GM21515 (cell line): ENCODE measurements around the gene GPR15.

Source experiments
- ATAC-seq: cut with Tn5 transposase; IDR thresholded peaks from one replicate; pipeline ENCODE4 v1.9.1; 2021; ENCODE audit not compliant: unreplicated experiment

The GPR15 gene

GRCh38 chr3:98529856-98530459, 1.8 kb upstream of the GPR15 start:
- ATAC-seq = no peak

- ATAC-seq = no peak
Measured at GRCh38 chr3:98530676-98531075, 1.1 kb upstream of the GPR15 start.

GRCh38 chr3:98532275-98532637, 478 bp downstream of the GPR15 start:
- ATAC-seq = no peak

GRCh38 chr3:98532709-98533571, 1.2 kb downstream of the GPR15 start:
- ATAC-seq = no peak

- no peak for ATAC-seq
Measured at GRCh38 chr3:98534168-98534567, 2.4 kb downstream of the GPR15 start.

- ATAC-seq = no peak
Measured at GRCh38 chr3:98534734-98535133, 3.0 kb downstream of the GPR15 start.

- ATAC-seq = peak; percentile 62
Measured at GRCh38 chr3:98536456-98537017, 4.8 kb downstream of the GPR15 start.

GRCh38 chr3:98540346-98540745, 8.6 kb downstream of the GPR15 start:
- ATAC-seq = peak; percentile 44

GRCh38 chr3:98541695-98542094, 9.9 kb downstream of the GPR15 start:
- ATAC-seq = no peak

- ATAC-seq = no peak
Measured at GRCh38 chr3:98542623-98543022, 10.8 kb downstream of the GPR15 start.

- peak; percentile 44 for ATAC-seq
Measured at GRCh38 chr3:98545940-98546339, 14.2 kb downstream of the GPR15 start.

- ATAC-seq = no peak
Measured at GRCh38 chr3:98548544-98548943, 16.8 kb downstream of the GPR15 start.

GRCh38 chr3:98550833-98551232, 19.1 kb downstream of the GPR15 start:
- ATAC-seq = no peak

GRCh38 chr3:98551236-98551635, 19.5 kb downstream of the GPR15 start:
- ATAC-seq = no peak

GRCh38 chr3:98551754-98552153, 20.0 kb downstream of the GPR15 start:
- no peak for ATAC-seq

GRCh38 chr3:98552232-98553020, 20.6 kb downstream of the GPR15 start:
- ATAC-seq = no peak

- no peak for ATAC-seq
Measured at GRCh38 chr3:98553021-98553563, 21.3 kb downstream of the GPR15 start.

- ATAC-seq = no peak
Measured at GRCh38 chr3:98553753-98554152, 22.0 kb downstream of the GPR15 start.

GRCh38 chr3:98554580-98554979, 22.8 kb downstream of the GPR15 start:
- ATAC-seq = no peak

- no peak for ATAC-seq
Measured at GRCh38 chr3:98555025-98555379, 23.2 kb downstream of the GPR15 start.
